ENCODE results near the gene LSM12. TPM values are rescaled to one million over a fixed set of nuclear protein-coding genes. Genes with fewer than 3 reads are reported as not detected.
"Not testable (repeated sequence)": the region's sequence is repeated elsewhere in the genome, so short reads cannot be mapped to it uniquely, and the experiment has no call there.

Gene LSM12
- total RNA-seq = 35.4 and 38.1 TPM in 2 replicates

GRCh38 chr17:44066204-44066930 is at the start of gene LSM12:
Gene LSM12, minus strand, starts transcription at chr17:44066671. Its CDS starts 84 bp downstream, at chr17:44066587.
- DNase-seq (ENCODE audit: low read depth, low spot score) = peak; percentile 60

- DNase-seq (ENCODE audit: low read depth, low spot score) = no peak
Measured at GRCh38 chr17:44115585-44116415, 49.3 kb upstream of the LSM12 start.

- no peak for DNase-seq (ENCODE audit: low read depth, low spot score)
Measured at GRCh38 chr17:44113868-44114840, 47.7 kb upstream of the LSM12 start.

GRCh38 chr17:44113382-44113781 is 46.9 kb upstream of the LSM12 start:
- no peak for DNase-seq (ENCODE audit: low read depth, low spot score)

GRCh38 chr17:44112284-44113280 is 46.1 kb upstream of the LSM12 start:
- no peak for DNase-seq (ENCODE audit: low read depth, low spot score)

- no peak for DNase-seq (ENCODE audit: low read depth, low spot score)
Measured at GRCh38 chr17:44111777-44112176, 45.3 kb upstream of the LSM12 start.

GRCh38 chr17:44110823-44111633 is 44.6 kb upstream of the LSM12 start:
- DNase-seq (ENCODE audit: low read depth, low spot score) = no peak

- DNase-seq (ENCODE audit: low read depth, low spot score) = no peak
Measured at GRCh38 chr17:44110011-44110686, 43.7 kb upstream of the LSM12 start.

- no peak for DNase-seq (ENCODE audit: low read depth, low spot score)
Measured at GRCh38 chr17:44109312-44109630, 42.8 kb upstream of the LSM12 start.

- no peak for DNase-seq (ENCODE audit: low read depth, low spot score)
Measured at GRCh38 chr17:44108440-44109311, 42.2 kb upstream of the LSM12 start.

GRCh38 chr17:44106801-44107200 is 40.3 kb upstream of the LSM12 start:
- no peak for DNase-seq (ENCODE audit: low read depth, low spot score)

GRCh38 chr17:44105941-44106340 is 39.5 kb upstream of the LSM12 start:
- DNase-seq (ENCODE audit: low read depth, low spot score) = no peak

- no peak for DNase-seq (ENCODE audit: low read depth, low spot score)
Measured at GRCh38 chr17:44105483-44105882, 39.0 kb upstream of the LSM12 start.

GRCh38 chr17:44102849-44103622 is 36.6 kb upstream of the LSM12 start:
- no peak for DNase-seq (ENCODE audit: low read depth, low spot score)

- DNase-seq (ENCODE audit: low read depth, low spot score) = not testable (repeated sequence)
Measured at GRCh38 chr17:44101858-44102257, 35.4 kb upstream of the LSM12 start.

- no peak for DNase-seq (ENCODE audit: low read depth, low spot score)
Measured at GRCh38 chr17:44097110-44097958, 30.9 kb upstream of the LSM12 start.

Data from pulmonary artery endothelial cell (primary cell).